Right ventricle myocardium inferior (tissue), 1 donor: Measurements from ENCODE around the gene CA11. TPM values are rescaled to one million over a fixed set of nuclear protein-coding genes. Genes with fewer than 3 reads are reported as not detected.
"Not testable (repeated sequence)": the region's sequence is repeated elsewhere in the genome, so short reads cannot be mapped to it uniquely, and the experiment has no call there.

Experiments used
- ATAC-seq: fragments of 200-7000 bp; cut with Tn5 transposase; one replicate; pipeline ENCODE4 v1.9.1; 2020; ENCODE audit warnings: mild to moderate bottlenecking, moderate library complexity
- DNase-seq: peaks from one replicate; pipeline ENCODE4 v3.0.0; 2021; ENCODE audit errors: missing footprints
- intact Hi-C: fragments of 100-400 bp; cut with DNase I; formaldehyde crosslinking; loops from one replicate; pipeline ENCODE4 v1.11.0; 2022
- total RNA-seq: library from RNA; stranded (reverse); fragmentation: NEBNext Ultra II Directional; extraction: Animal tissue kit (Norgen Biotek cat#: 25700); gene quantifications from one replicate; pipeline ENCODE4 v1.2.1, GENCODE V29; 2021
- donor health status: DM: no; HTN: yes; CAD: no; lungs with severe emphysema.

Gene CA11
- total RNA-seq, 1 donor from 2014 or later: 8.4 TPM

DNA sequence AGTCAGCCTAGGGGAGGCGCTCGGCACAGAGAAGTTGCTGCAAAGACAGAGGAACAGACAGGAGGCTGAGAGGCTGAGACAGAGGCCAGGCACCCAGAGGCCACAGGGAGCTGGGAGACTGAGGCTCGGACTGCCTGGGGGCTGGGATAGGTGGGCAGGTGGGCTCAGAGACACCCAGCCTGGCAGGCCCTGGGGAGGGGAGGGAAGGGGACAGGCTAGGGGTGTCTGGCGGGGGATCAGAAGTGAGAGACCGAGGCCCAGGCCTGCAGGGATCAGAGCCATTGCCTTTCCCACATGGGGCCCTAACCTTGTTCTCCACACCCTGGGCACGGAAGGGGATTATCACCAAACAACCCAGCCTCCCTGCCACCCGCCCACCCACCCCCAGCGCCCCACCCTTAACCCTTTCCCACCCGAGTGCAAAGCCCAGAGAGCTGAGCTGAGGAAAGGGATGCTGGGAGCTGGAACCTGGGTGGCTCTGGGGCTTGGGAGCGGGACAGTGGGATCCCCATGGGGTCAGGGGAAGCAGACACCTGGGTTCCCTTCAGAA lies 25.5 kb upstream of the CA11 start:
- intact Hi-C loops: no loop called here
- ATAC-seq: no peak
- DNase-seq: no peak

DNA sequence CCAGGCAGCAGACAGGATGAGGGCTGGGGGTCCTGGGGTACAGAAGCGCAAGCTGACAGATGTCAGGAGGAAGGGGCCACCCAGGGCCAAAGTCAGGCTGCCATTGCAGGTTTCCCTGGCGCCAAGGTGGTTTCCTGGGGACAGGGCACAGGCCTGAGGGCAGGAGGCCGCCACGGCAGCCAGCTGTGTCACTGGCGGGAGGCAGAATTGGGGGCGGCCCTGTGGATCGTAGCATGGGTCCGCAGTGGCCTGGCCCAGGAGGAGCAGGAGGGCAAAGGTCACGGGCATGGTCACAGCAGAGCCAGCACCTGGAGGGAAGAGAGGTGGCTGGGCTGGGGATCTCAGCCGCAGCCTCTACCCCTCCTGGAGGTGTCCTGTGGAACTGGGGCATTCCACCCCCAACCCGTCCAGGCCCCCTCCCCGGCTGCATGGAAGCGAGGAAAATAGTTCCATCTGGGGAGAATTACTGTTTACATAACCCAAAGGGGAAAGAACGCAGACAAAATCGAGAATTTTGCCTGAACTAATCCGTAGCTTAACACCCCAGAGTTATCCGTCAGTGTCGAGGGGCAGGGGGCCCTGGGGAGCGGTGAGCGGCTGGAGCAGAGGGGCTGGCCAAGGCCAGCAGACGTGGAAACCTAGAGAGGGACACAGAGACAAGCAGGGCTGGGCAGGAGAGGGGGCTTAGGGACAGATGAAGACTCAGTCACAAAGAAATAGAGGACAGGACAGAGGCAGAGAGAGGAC lies 24.9 kb upstream of the CA11 start:
- DNase-seq: no peak
- intact Hi-C loops: no loop called here
- ATAC-seq: no peak

DNA sequence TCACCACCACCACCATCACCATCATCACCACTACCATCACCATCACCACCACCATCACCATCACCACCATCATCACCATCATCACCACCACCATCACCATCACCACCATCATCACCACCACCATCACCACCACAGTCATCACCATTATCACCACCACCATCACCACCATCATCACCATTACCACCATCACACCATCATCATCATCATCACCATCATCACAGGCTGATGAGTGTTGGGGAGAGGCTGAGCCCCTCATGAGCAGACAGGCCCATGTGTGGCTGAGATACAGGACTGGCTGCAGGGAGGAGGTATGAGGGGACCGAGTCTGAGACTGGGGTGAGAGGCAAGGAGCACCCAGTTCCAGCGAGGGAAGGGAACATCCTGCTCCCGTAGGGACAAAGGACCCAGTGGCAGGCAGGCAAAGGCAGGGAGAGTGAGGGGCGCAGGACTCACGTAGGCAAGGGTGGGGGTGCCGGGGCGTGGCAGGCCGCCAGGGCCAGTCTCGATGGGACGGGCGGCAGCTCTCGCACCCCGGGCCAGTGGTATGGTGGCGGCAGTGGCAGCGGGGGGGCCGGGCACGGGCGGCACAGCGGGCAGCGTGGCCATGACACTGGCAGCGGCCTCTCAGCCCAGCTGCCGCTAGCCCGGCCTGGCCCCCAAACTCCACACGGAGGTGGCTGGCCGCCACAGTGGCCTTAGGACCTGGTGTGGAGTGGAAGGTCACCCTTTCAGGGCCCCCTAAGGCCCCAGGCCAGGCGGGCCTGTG lies 24.1 kb upstream of the CA11 start:
- ATAC-seq (no peak), DNase-seq (no peak)
- intact Hi-C loops: no loop called here

DNA sequence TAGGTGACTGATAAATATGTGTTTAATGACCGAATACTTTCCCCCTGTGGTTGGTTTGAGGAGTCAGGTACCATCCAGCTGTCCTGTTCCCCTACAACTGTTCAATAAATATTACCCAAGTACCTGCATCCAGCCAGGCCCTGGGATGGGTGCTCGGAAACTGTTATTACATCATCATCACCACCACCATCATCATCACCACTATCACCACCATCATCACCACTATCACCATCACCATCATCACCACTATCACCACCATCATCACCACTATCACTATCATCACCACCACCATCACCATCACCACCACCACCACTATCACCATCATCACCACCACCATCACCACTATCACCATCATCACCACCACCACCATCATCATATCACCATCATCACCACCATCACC lies 22.8 kb upstream of the CA11 start:
- ATAC-seq (no peak), DNase-seq (no peak)
- intact Hi-C loops: no loop called here

DNA sequence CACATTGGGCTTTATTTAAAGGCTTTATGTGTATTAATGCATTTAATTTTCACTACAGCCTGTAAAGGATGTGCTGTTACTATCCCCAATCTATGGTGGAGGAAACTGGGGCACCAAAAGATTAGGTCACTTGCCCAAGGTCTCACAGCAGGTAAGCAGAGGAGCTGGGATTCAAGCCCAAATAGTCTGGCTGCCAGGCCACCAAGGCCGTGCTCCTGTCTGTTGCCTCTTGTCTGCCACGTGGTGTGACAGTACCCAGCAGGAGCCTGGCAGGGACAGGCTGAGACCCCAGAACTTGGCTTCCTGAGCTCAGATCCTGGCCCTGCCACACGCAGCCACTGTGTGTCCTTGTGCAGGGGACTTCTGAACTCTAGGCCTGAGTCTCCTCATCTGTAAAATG lies 22.3 kb upstream of the CA11 start:
- ATAC-seq (no peak), DNase-seq (no peak)
- intact Hi-C loops: no loop called here

DNA sequence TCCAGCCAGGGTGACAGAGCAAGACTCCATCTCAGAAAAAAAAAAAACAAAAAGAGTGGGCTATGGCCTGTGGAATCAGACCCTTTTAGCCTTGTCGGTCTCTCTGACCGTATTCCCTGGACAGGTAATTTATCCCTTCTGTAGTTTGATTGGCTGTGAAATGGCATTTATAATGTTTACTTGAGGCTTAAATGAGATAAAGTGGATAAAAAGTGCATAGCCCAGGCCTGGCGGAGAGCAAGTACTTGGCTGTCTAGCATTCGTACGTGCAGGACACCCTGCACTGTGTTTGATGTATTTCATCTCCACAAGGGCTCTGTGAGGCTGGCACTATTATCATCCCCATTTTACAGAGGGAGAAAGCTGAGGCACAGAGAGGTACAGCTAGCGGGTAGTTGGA lies 19.8 kb upstream of the CA11 start:
- ATAC-seq (no peak), DNase-seq (no peak)
- intact Hi-C loops: no loop called here

DNA sequence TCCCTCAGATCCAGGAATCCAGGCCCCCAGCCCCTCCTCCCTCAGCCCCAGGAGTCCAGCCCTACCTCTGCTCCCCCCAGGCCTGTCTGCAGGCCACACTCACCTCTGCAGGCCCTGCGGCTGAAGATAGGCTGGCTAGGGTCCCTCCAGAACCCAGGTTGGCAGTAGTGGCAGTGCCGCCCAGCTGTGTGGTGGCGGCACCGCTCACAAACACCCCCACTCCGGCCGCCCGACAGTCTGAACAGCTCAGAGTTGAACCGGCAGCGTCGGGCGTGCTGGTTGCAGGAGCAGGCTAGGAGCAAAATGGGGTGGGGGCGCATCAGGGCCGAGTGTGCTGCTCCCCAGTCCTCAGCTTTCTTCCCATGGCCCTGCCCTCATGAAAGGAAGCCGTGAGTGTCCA lies 18.5 kb upstream of the CA11 start:
- intact Hi-C loops: no loop called here
- no peak for DNase-seq
- no peak for ATAC-seq

DNA sequence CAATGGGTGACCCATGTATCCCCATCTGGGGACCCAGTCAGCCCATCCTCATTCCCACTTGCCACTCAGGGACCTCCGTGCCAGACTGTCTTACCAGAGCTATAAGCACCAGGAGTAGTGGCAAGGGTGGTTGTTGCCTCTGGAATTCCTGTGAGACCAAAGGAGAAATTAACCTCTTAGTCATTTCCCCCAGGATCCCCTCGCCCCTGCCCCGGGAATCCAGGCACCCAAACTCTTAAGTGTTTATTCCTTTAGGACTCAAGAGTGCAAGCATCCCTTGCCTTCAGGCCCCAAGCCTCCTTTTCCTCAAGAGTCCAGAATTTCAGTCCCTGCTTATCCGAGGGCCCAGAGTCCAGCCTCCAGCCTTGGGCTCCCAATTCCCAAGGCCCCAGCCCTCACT lies 17.7 kb upstream of the CA11 start:
- ATAC-seq (no peak), DNase-seq (no peak)
- intact Hi-C loops: no loop called here

DNA sequence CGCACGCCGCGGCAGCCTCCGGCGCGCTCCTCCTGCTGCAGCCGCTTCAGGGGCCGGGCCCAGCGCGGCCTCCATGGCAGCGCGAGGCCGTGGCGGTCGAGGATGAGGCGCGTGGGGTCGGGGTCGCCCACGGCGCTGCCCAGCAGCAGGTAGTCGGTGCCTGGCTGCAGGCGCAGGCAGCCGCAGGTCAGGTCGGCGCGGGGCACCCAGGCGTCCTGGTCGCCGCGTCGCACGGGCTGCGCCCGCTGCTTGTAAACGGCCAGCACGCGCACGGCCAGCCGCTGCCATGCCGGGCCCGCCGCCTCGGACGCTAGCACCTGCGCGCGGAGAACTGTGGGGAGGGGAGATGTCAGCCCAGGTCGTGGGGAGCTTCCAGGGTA lies 15.7 kb upstream of the CA11 start:
- no peak for ATAC-seq
- DNase-seq: no peak
- intact Hi-C loops: no loop called here

DNA sequence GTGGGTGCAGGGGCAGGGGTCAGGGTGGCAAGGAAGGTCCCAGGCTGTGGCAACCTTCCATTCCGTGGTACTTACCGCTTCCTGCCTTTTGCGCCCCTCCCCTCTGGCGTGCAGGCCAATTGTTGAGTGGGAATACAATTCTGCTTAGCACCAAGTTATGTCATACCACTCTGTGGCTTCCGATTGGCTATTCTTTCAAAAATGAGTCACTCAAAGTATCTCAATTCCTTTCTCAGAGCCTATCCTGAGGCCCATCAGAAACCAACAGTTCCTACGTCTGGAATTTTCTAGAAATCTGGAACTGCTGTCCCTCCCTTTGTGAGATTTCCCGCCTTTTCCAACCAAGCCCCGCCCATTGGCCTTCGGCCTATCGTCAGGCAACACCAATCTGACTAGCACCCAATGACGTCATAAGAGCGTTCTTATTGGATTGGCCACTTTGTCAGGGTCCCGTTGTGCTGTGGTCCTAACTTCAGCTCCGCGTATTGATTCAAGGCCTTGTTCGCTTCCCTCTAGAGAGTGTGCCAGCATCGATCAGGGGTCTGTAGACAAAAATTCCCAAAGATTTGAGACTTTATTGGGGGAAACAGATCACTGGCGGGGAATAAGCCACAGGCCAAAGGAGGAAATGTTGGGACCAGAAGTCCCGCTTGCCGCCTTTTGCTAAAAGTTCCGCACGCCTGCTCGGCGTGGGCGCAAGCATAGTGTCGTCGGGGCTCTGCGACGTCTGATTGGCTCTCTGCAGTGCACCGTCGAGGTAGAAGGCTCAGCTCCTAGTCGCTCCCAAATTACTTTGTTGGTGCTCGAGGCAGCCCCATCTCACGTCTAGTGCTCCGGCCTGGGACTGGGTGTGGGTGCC lies 15.1 kb upstream of the CA11 start:
- intact Hi-C loops: no loop called here
- DNase-seq (peak; percentile 91), ATAC-seq (peak; percentile 88)

DNA sequence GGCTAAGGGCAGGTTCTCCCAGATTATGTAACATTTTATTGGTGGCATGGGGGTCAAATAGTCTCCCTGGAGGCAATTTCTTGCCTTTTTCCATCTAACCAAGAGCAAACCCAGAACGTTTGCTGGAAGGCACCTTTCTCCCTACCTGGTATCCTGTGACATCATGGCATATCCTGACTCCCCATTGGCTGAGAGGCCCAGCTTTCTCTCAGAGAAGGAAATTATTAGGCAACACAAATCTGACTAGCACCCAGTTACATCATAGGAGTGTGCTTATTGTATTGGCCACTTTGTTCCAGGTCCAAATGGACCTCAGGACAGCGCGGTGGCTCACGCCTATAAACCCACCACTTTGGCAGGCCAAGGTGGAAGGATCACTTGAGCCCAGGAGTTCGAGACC lies 13.8 kb upstream of the CA11 start:
- intact Hi-C loops: no loop called here
- no peak for ATAC-seq

DNA sequence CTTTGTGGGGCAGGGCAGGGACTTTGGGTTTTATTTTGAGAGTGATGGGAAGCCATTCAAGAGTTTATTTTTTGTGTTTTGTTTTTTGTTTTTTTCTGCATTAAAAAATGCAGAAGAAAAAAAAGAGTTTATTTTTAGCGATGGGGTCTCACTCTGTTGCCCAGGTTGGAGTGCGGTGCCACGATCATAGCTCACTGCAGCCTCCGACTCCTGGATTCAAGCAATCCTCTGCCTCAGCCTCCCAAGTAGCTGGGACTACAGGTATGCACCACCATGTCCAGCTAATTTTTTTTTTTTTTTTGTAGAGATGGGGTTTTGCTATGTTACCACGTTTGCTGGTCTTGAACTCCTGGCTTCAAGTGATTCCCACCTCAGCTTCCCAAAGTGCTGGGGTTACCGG lies 12.5 kb upstream of the CA11 start:
- intact Hi-C loops: no loop called here
- ATAC-seq: no peak
- DNase-seq: no peak

More for the DNA sequence above, 13.8 kb upstream of the CA11 start:
- DNase-seq: no peak

DNA sequence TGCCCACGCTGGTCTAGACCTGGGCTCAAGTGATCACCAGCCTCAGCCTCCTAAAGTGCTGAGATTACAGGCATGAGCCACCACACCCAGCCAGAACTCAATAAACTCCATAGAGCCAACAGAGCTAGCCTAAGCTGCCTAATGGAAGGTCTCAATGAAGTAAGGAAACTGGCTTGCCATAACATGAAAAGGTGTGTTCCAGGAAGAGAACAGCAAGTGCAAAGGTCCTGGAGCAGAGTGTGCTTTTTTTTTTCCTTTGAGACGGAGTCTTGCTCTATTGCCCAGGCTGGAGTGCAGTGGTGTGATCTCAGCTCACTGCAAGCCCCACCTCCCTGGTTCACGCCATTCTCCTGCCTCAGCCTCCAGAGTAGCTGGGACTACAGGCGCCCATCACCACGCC lies 11.8 kb upstream of the CA11 start:
- ATAC-seq, intact Hi-C loops, DNase-seq: not testable (repeated sequence)

DNA sequence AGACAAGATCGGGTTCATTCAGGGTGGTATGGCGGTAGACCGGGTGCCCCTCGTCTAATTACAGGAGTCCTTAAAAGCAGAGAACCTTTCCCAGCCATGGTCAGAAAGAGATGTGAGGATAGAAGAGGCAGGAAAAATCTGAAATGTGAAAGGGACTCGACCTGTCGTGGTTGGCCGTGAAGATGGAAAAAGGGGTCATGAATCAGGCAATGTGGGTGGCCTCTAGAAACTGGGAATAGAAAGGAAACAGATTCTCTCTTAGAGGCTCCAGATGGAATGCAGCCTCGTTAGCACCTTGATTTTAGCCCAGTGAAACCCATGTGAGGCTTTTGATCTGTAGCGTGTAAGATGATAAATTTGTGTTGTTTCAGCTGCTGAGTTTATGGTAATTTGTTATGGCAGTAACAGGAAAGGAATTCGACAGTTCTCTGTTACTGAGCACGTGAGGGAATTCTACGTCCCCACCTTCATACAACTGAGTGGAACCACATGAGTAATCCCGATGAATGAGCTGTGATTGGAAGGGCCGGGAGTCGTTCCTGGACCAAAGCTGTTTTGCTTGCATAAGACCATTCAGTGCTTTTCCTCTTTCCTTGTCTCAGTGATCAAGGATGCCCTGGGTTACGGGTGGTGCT lies 11.0 kb upstream of the CA11 start:
- ATAC-seq (no peak), DNase-seq (no peak)
- intact Hi-C loops: no loop called here

DNA sequence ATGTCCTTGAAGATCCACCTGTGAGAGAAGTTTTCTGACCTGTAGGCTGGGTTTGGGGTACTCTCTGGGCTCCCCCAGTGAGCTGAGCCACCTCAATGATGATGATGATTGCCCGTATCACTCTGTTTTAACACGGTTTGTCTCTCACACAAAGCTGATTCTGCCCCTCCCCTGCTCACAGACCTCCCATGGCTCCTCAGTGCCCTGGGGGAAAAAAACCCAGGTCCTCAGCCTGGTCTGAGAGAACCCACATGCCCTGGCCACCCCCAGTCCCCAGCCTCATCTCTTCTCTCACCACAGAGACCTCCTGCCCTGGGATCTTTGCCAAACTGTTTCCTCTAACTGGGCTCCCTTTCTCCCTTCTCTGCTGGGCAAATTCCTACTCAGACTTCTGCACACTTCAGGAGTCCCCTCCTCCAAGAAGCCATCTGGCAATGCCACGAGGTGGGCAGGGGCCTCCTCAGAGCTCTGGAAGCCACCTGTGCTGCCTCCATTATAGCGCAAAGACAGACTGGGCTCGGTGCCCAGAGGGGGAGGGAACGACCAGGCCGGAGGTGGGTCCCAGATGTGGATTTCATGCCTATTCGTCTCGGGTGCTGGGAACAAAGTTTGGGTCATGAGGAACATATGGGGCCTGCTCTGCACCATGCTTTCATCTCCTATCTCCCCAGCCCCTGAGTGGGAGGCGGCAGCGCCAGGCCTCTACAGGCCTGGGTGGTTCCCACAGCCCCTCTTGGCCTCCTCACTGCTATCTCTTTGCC lies 8.5 kb upstream of the CA11 start:
- intact Hi-C loops: no loop called here
- ATAC-seq: no peak

DNA sequence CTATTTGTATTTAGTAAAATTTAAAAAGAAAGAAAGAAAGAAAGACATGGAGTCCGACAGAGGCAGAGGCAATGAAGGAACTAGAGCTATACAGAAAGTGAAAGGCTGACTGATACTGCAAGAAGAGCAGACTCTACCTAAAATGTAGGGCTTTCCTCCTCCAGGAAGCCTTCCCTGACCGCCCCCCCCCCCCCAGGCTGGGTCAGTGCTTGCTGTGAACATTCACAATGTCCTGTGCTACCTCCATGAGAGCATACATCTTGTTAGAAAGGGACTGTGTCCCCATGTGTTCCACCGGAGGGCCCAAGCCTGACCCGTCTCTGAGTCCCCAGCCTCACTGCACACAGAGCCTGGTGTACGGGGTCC lies 5.7 kb upstream of the CA11 start:
- DNase-seq (no peak), ATAC-seq (no peak)
- intact Hi-C loops: no loop called here

More for the DNA sequence above, 8.5 kb upstream of the CA11 start:
- DNase-seq: no peak

DNA sequence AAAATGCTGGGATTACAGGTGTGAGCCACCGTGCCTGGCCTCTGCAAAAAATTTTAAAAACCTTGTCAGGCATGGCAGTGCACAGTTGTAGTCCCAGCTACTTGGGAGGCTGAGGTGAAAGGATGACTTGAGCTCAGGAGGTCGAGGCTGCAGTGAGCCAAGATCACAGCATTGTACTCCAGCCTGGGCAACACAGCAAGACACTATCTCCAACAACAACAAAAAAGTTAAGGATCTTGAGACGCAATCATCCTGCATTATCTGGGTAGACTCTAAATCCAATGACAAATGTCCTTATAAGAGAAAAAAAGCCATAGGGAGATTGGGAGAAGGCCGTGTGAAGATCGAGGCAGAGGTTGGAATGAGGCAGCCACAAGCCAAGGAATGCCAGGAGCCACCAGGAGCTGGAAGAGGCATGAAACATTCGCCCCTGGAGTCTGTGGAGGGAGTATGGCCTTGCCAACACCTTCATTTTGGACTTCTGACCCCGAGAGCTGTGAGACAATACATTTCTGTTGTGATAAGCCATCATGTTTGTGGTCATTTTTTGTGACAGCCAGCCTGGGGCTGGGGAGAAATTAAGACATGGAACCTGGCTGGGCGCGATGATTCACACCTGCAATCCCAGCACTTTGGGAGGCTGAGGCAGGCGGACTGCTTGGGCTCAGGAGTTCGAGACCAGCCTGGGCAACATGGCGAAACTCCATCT lies 5.1 kb upstream of the CA11 start:
- DNase-seq (no peak), ATAC-seq (no peak)
- intact Hi-C loops: no loop called here

DNA sequence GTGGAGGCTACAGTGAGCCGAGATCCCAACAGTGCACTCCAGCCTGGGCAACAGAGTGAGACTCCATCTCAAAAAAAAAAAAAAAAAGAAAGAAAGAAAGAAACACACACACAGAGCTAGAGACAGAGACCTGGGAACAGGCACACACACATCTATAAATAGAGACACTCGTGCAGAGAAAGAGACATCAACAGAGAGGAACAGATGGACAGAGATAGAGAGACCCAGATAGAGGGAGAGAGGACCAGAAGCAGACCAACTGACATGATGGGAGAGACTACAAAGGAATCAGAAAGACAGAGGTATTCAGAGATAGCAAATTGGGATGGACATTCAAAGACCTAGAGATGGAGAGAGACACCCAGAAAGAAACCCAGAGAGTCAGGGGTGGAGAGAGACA lies 2.1 kb upstream of the CA11 start:
- intact Hi-C loops: loop anchor here (5.0 kb wide), 2 partner anchors 134 to 194 kb away; no protein-coding TSS in a partner anchor
- DNase-seq: no peak
- ATAC-seq: no peak
